Erythroblast (primary cell): ENCODE results near the gene IL20RB.
"Not testable (repeated sequence)": the region's sequence is repeated elsewhere in the genome, so short reads cannot be mapped to it uniquely, and the experiment has no call there.

ENCODE experiments used
- GATA1 ChIP-seq: IDR thresholded peaks from 2 replicates; pipeline ENCODE4 v1.6.1; 2011; ENCODE audit warnings: low read depth, mild to moderate bottlenecking, control low read depth, low read length, moderate library complexity
- POLR2A ChIP-seq: IDR thresholded peaks from 2 replicates; pipeline ENCODE4 v1.6.1; 2011; ENCODE audit warnings: mild to moderate bottlenecking, low read length

DNA sequence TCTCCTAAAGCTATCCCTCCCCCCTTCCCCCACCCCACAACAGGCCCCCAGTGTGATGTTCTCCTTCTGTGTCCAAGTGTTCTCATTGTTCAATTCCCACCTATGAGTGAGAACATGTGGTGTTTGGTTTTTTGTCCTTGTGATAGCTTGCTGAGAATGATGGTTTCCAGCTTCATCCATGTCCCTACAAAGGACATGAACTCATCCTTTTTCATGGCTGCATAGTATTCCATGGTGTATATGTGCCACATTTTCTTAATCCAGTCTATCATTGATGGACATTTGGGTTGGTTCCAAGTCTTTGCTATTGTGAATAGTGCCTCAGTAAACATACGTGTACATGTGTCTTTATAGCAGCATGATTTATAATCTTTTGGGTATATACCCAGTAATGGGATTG is 59.5 kb downstream of the IL20RB start:
- not testable (repeated sequence) for TF ChIP-seq POLR2A, GATA1
